Hematopoietic multipotent progenitor cell treated with erythropoietin and hydrocortisone succinate and interleukin-3 and kit ligand, for 8 days (in vitro differentiated cells): ENCODE results near the gene ZNF835.

Experiments used
- DNase-seq: peaks from one replicate; pipeline ENCODE4 v3.0.0-alpha.2; 2015

Gene ZNF835

DNA sequence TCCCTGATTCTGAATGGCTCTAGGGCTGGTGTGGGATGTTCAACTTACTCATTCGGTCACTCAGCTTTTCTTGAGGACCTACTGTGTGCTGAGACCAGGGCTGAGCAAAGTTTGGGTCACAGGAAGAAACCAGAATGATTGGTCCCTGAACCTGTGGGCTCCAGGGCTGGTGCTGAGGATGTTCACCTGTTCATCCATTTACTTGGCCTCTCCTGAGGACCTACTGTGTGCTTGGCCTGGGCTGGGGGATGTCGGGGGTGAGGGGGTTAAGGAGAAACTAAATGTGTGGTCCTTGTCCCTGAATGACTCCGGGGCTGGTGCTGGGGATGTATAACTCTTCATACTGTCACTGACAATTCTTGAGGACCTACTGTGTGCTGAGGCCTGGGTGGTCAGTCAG, 10.3 kb downstream of the ZNF835 start:
- no peak for DNase-seq

DNA sequence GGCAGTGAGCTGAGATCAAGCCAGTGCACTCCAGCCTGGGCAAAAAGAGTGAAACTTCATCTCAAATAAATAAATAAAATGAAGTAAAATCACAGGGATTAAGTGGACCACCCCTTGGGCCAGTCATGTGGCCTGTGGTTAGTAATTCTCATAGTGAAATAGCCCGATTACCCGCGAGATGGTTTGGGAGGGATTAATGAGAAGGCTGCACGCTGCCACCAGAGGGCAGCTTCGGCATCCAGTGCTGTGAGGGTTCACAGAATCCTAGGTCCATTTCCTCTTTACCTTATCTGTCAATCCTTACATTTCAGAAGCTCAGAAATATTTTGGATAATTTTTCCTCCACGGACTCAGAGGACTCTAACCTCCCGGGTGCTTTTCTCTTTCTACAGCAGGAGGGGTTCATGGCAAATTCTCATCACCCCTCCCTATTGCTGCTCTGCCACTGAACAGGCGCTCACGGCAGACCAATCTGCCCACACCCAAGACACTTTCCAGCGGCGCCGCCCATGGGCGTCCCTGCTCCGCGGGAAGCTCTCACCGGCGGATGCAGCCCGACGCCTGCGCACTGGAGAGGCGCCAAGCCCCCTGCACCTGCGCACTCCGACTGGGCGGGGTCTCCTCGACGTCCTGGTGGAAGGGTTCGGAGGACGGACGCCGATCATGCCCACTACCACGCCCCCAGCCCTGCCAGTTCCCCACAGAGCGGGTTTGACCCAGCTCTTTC, 11.0 kb downstream of the ZNF835 start:
- peak; percentile 51 for DNase-seq

GRCh38 chr19:56654151-56654550, 17.4 kb downstream of the ZNF835 start:
- DNase-seq, result no peak

DNA sequence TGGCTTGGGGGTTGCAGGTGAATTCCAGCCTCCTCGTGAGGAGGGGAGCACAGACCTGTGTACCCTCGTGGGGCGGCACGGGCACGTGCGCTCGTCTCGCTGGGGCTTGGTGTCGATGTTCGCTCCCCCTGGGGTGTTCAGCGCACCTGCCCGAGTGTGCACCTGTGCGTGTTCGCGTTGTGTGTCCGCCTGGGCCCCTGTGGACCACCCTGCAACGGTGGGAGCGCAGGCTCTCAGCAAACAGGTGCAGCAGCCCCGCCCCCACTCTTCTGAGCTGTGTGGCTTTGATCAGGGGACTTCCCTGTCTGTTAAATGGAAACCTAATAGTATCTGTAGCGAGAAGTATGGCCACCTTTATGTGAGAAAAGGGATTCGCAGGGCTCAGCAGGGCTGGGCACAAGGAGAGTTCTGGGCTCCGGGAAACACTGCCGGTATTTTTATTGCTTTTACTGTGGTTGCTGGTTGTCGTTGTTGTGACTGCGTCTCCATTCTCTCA, 28.0 kb downstream of the ZNF835 start:
- no peak for DNase-seq

- no peak for DNase-seq
These were observed 28.7 kb downstream of the ZNF835 start, which contains the start of gene SMIM17 for GRCh38 chr19:56642711-56643459. Gene SMIM17, plus strand, starts transcription at chr19:56643159. Its CDS starts 2,509 bp downstream, at chr19:56645668.

GRCh38 chr19:56639217-56639616, 32.3 kb downstream of the ZNF835 start:
- peak; percentile 41 for DNase-seq

GRCh38 chr19:56637976-56638555, 33.5 kb downstream of the ZNF835 start:
- peak; percentile 73 for DNase-seq

DNA sequence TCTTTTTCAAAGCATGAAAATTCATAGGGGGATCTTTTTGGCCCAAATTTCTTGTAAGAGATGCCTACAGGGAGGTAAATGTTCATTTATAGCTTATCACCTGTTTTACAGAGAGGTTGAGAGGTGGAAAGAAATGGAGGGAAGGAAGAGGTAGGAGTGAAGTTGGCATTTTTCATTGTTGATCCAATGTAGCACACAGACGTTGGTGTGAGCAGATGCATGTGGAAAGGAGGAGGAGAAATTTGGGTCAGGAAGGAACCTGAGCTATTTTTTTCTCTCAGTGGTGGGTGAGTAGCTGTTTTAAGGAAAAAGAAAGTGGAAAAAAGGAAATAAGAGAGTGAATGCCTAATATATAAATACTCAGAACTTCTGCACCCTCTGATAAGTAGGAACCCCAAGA, 38.5 kb downstream of the ZNF835 start:
- no peak for DNase-seq

DNA sequence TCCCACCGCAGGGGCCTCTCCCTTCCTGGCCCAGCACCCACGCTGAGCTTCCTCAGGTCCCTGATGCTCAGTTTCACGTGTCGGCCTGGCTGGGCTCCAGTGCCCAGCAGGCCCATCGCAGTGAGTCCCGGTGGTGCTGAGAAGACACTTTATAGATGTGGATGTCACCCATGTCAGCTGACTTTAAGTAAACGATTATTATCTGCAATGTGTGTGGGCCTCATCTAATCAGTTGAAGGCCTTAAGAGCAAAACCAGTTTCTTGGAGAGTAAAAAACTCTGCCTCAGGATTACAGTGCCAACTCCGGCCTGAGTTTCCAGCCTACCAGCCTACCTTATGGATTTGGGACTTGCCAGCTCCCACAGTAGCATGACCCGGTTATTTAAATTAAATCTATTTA, 45.8 kb downstream of the ZNF835 start:
- DNase-seq, result no peak

- DNase-seq, result no peak
These were observed 48.6 kb downstream of the ZNF835 start for GRCh38 chr19:56623006-56623405.

- no peak for DNase-seq
These were observed 49.2 kb downstream of the ZNF835 start for GRCh38 chr19:56622374-56622773.

GRCh38 chr19:56619121-56619520, 52.4 kb downstream of the ZNF835 start:
- no peak for DNase-seq

- DNase-seq, result no peak
These were observed 54.0 kb downstream of the ZNF835 start for GRCh38 chr19:56617531-56617930.

DNA sequence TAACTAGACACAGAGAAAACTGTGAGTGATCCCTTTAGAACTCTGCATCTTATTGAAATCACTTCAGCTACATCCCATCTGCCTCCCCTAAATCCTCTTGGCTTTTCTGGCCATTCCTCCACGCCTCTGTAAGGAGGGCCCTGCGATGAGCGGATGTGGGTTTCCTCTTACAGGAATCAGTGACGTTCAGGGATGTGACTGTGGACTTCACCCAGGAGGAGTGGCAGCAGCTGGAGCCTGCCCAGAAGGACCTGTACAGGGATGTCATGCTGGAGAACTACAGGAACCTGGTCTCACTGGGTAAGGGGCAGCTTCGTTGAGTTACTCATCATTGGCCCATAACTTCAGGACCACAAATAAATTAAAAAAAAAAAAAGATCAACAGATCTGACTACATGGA, 57.9 kb downstream of the ZNF835 start:
- no peak for DNase-seq

DNA sequence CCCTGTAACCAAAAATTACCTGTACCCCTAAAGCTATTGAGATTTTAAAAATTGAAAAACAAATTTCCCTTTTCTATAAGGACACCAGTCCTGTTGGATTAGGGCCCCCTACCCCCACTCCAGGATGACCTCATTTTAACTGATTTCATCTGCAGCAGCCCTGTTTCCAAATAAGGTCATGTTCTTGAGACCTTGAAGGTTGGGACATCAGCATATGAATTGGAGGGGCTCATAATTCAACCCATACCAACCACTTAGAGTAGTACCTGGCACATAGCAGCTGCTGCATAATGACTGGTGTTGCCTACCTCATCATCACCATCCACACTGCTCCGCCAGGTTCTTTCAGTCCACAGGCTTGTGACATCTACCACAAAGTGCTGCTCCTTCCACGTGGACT, 58.8 kb downstream of the ZNF835 start:
- no peak for DNase-seq
